Measurements from ENCODE around the gene KRT2.

The KRT2 gene

GRCh38 chr12:52632656-52633055, 19.4 kb downstream of the KRT2 start:
- no peak overlapping the region for H3K27ac ChIP-seq (ENCODE audit: insufficient read depth, low read depth, low read length, poor library complexity, severe bottlenecking)
- WGBS, 2 experiments = 92 to 93% methylated on average over 4 of the region's 4 CpGs
- no peak overlapping the region for H3K4me3 ChIP-seq (ENCODE audit: insufficient read depth, low read depth, low read length)
- H3K36me3 ChIP-seq (ENCODE audit: control insufficient read depth, insufficient read depth, low read length) = no peaks in the 10 kb centered on the region
- H3K9me3 ChIP-seq (ENCODE audit: control insufficient read depth, low read length) = no peaks in the 10 kb centered on the region
- no peaks in the 10 kb centered on the region for H3K27me3 ChIP-seq (ENCODE audit: control insufficient read depth, insufficient read depth, low read length, poor library complexity, severe bottlenecking)
- no peaks in the 10 kb centered on the region for H3K4me1 ChIP-seq (ENCODE audit: control insufficient read depth, insufficient read depth, low read length)

GRCh38 chr12:52631676-52632459, 20.1 kb downstream of the KRT2 start:
- no peaks in the 10 kb centered on the region for H3K27me3 ChIP-seq (ENCODE audit: control insufficient read depth, insufficient read depth, low read length, poor library complexity, severe bottlenecking)
- H3K36me3 ChIP-seq (ENCODE audit: control insufficient read depth, insufficient read depth, low read length) = no peaks in the 10 kb centered on the region
- no peaks in the 10 kb centered on the region for H3K9me3 ChIP-seq (ENCODE audit: control insufficient read depth, low read length)
- H3K4me3 ChIP-seq (ENCODE audit: insufficient read depth, low read depth, low read length) = no peak overlapping the region
- 93% methylated on average over 6 of the region's 6 CpGs for WGBS, 2 experiments
- H3K27ac ChIP-seq (ENCODE audit: insufficient read depth, low read depth, low read length, poor library complexity, severe bottlenecking) = no peak overlapping the region
- no peaks in the 10 kb centered on the region for H3K4me1 ChIP-seq (ENCODE audit: control insufficient read depth, insufficient read depth, low read length)

- WGBS, 2 experiments = 68 to 71% methylated on average over 4 of the region's 4 CpGs
These were observed 20.7 kb downstream of the KRT2 start for GRCh38 chr12:52631264-52631663.

GRCh38 chr12:52630599-52631200, 21.3 kb downstream of the KRT2 start:
- H3K27me3 ChIP-seq (ENCODE audit: control insufficient read depth, insufficient read depth, low read length, poor library complexity, severe bottlenecking) = no peaks in the 10 kb centered on the region
- 82 to 87% methylated on average over 3 to 4 of the region's 4 CpGs for WGBS, 2 experiments
- H3K4me1 ChIP-seq (ENCODE audit: control insufficient read depth, insufficient read depth, low read length) = no peaks in the 10 kb centered on the region

More at GRCh38 chr12:52631264-52631663, 20.7 kb downstream of the KRT2 start:
- no peak overlapping the region for H3K4me3 ChIP-seq (ENCODE audit: insufficient read depth, low read depth, low read length)
- H3K27me3 ChIP-seq (ENCODE audit: control insufficient read depth, insufficient read depth, low read length, poor library complexity, severe bottlenecking) = no peaks in the 10 kb centered on the region
- no peaks in the 10 kb centered on the region for H3K9me3 ChIP-seq (ENCODE audit: control insufficient read depth, low read length)
- no peak overlapping the region for H3K27ac ChIP-seq (ENCODE audit: insufficient read depth, low read depth, low read length, poor library complexity, severe bottlenecking)
- H3K36me3 ChIP-seq (ENCODE audit: control insufficient read depth, insufficient read depth, low read length) = no peaks in the 10 kb centered on the region
- no peaks in the 10 kb centered on the region for H3K4me1 ChIP-seq (ENCODE audit: control insufficient read depth, insufficient read depth, low read length)

GRCh38 chr12:52630008-52630500, 22.0 kb downstream of the KRT2 start:
- no peaks in the 10 kb centered on the region for H3K9me3 ChIP-seq (ENCODE audit: control insufficient read depth, low read length)
- no peaks in the 10 kb centered on the region for H3K4me1 ChIP-seq (ENCODE audit: control insufficient read depth, insufficient read depth, low read length)
- 84 to 85% methylated on average over 7 of the region's 7 CpGs for WGBS, 2 experiments
- H3K4me3 ChIP-seq (ENCODE audit: insufficient read depth, low read depth, low read length) = no peak overlapping the region
- H3K27ac ChIP-seq (ENCODE audit: insufficient read depth, low read depth, low read length, poor library complexity, severe bottlenecking) = no peak overlapping the region
- H3K36me3 ChIP-seq (ENCODE audit: control insufficient read depth, insufficient read depth, low read length) = no peaks in the 10 kb centered on the region
- H3K27me3 ChIP-seq (ENCODE audit: control insufficient read depth, insufficient read depth, low read length, poor library complexity, severe bottlenecking) = no peaks in the 10 kb centered on the region

More at GRCh38 chr12:52630599-52631200, 21.3 kb downstream of the KRT2 start:
- no peaks in the 10 kb centered on the region for H3K9me3 ChIP-seq (ENCODE audit: control insufficient read depth, low read length)
- no peak overlapping the region for H3K27ac ChIP-seq (ENCODE audit: insufficient read depth, low read depth, low read length, poor library complexity, severe bottlenecking)
- H3K4me3 ChIP-seq (ENCODE audit: insufficient read depth, low read depth, low read length) = no peak overlapping the region
- no peaks in the 10 kb centered on the region for H3K36me3 ChIP-seq (ENCODE audit: control insufficient read depth, insufficient read depth, low read length)

GRCh38 chr12:52629281-52630007, 22.6 kb downstream of the KRT2 start:
- no peaks in the 10 kb centered on the region for H3K9me3 ChIP-seq (ENCODE audit: control insufficient read depth, low read length)
- H3K27ac ChIP-seq (ENCODE audit: insufficient read depth, low read depth, low read length, poor library complexity, severe bottlenecking) = no peak overlapping the region
- H3K4me3 ChIP-seq (ENCODE audit: insufficient read depth, low read depth, low read length) = no peak overlapping the region
- H3K36me3 ChIP-seq (ENCODE audit: control insufficient read depth, insufficient read depth, low read length) = no peaks in the 10 kb centered on the region
- no peaks in the 10 kb centered on the region for H3K4me1 ChIP-seq (ENCODE audit: control insufficient read depth, insufficient read depth, low read length)
- WGBS, 2 experiments = 90 to 92% methylated on average over 12 of the region's 12 CpGs
- no peaks in the 10 kb centered on the region for H3K27me3 ChIP-seq (ENCODE audit: control insufficient read depth, insufficient read depth, low read length, poor library complexity, severe bottlenecking)

- Histone ChIP-seq H3K4me1 (ENCODE audit: control insufficient read depth, insufficient read depth, low read length) (no peaks in the 10 kb centered on the region), H3K4me3 (ENCODE audit: insufficient read depth, low read depth, low read length) (no peak overlapping the region), H3K36me3 (ENCODE audit: control insufficient read depth, insufficient read depth, low read length) (no peaks in the 10 kb centered on the region), H3K27ac (ENCODE audit: insufficient read depth, low read depth, low read length, poor library complexity, severe bottlenecking) (no peak overlapping the region), H3K9me3 (ENCODE audit: control insufficient read depth, low read length) (no peaks in the 10 kb centered on the region), H3K27me3 (ENCODE audit: control insufficient read depth, insufficient read depth, low read length, poor library complexity, severe bottlenecking) (no peaks in the 10 kb centered on the region)
- WGBS, 2 experiments = 85 to 88% methylated on average over 2 of the region's 2 CpGs
These were observed 23.2 kb downstream of the KRT2 start for GRCh38 chr12:52628841-52629240.

GRCh38 chr12:52628111-52628507, 23.9 kb downstream of the KRT2 start:
- H3K27me3 ChIP-seq (ENCODE audit: control insufficient read depth, insufficient read depth, low read length, poor library complexity, severe bottlenecking) = no peaks in the 10 kb centered on the region
- H3K27ac ChIP-seq (ENCODE audit: insufficient read depth, low read depth, low read length, poor library complexity, severe bottlenecking) = no peak overlapping the region
- no peaks in the 10 kb centered on the region for H3K4me1 ChIP-seq (ENCODE audit: control insufficient read depth, insufficient read depth, low read length)
- 88 to 90% methylated on average over 4 of the region's 4 CpGs for WGBS, 2 experiments
- no peaks in the 10 kb centered on the region for H3K9me3 ChIP-seq (ENCODE audit: control insufficient read depth, low read length)
- no peaks in the 10 kb centered on the region for H3K36me3 ChIP-seq (ENCODE audit: control insufficient read depth, insufficient read depth, low read length)
- H3K4me3 ChIP-seq (ENCODE audit: insufficient read depth, low read depth, low read length) = no peak overlapping the region

GRCh38 chr12:52627395-52628110, 24.5 kb downstream of the KRT2 start:
- Histone ChIP-seq H3K4me3 (ENCODE audit: insufficient read depth, low read depth, low read length) (no peak overlapping the region), H3K27me3 (ENCODE audit: control insufficient read depth, insufficient read depth, low read length, poor library complexity, severe bottlenecking) (no peaks in the 10 kb centered on the region), H3K4me1 (ENCODE audit: control insufficient read depth, insufficient read depth, low read length) (no peaks in the 10 kb centered on the region), H3K36me3 (ENCODE audit: control insufficient read depth, insufficient read depth, low read length) (no peaks in the 10 kb centered on the region), H3K9me3 (ENCODE audit: control insufficient read depth, low read length) (no peaks in the 10 kb centered on the region), H3K27ac (ENCODE audit: insufficient read depth, low read depth, low read length, poor library complexity, severe bottlenecking) (no peak overlapping the region)
- 85 to 87% methylated on average over 2 of the region's 2 CpGs for WGBS, 2 experiments
